Stimulated activated memory B cell treated with anti-CD40 and anti-IgM and Interleukin-4, amounts not matched to agents 10 μg/mL and 1 μg/mL and 100 μg/mL, for 72 hours (primary cell): ENCODE results near the gene AZIN2.

Experiments
- ATAC-seq: fragments of 150-1000 bp; cut with Tn5 transposase; 2 replicates; pipeline ENCODE4 v1.10.0; 2021
- H3K27ac Mint-ChIP-seq: one replicate; pipeline ENCODE4 v1.8.0; 2022; ENCODE audit warnings: mild to moderate bottlenecking, mixed read lengths
- H3K27me3 Mint-ChIP-seq: one replicate; pipeline ENCODE4 v1.8.0; 2022; ENCODE audit warnings: mixed read lengths
- H3K36me3 Mint-ChIP-seq: one replicate; pipeline ENCODE4 v1.8.0; 2022; ENCODE audit warnings: mixed read lengths
- H3K4me1 Mint-ChIP-seq: one replicate; pipeline ENCODE4 v1.8.0; 2022; ENCODE audit warnings: mixed read lengths
- H3K4me3 Mint-ChIP-seq: one replicate; pipeline ENCODE4 v1.8.0; 2022; ENCODE audit warnings: mild to moderate bottlenecking, moderate library complexity, mixed read lengths
- H3K9me3 Mint-ChIP-seq: one replicate; pipeline ENCODE4 v1.8.0; 2022; ENCODE audit warnings: mixed read lengths

The AZIN2 gene

DNA sequence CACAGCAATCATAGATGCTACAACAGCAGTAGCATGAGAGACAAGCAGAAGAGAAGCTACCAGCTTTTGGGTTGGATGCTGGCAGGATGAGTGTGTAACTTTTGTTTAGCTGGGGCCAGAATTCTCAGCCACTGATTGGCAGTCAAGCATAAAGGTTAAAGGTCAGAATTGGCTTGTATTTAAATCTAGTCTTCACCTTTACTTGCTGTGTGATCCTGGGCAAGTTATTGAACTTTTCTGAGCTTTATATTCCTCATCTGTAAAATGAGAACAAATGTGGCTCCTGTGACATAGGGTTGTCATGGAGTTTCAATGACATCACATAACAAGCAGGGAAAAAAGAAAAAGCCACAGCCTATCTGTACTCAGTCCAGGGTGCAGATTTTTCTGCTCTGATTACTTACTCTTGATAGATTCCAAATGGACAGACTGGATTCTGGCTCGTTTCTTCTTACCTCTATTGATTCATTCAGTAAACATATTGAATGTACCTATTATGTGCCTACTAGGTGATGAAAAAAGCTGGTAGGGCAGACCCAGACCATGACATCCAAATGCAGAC is 2.8 kb upstream of the AZIN2 start:
- no peaks in the 10 kb centered on the region for H3K9me3 Mint-ChIP-seq
- peaks cover 17% of the 10 kb centered on the region for H3K4me1 Mint-ChIP-seq
- H3K4me3 Mint-ChIP-seq, result no peak overlapping the region
- no peak for ATAC-seq
- no peak overlapping the region for H3K27ac Mint-ChIP-seq
- H3K36me3 Mint-ChIP-seq, result no peaks in the 10 kb centered on the region
- H3K27me3 Mint-ChIP-seq, result peaks cover 7% of the 10 kb centered on the region

DNA sequence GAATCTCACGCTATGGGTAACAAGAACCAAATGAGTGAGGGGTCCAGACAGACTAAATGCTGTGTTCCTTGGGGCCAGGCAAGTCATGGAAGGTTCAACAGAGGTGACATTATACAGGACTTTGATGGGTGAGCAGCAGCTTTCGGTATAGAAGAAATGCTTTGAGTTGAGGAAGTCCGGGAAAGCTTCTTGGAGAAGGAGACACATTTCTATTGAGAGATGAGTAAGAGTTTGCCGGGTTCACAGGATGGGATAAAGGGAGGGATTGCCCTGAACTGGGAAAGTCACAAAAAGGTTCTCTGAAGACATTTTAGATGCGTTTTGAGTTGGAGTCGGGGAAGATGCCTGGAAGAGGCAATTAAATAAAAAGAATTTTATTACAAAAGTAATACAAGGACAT is 580 bp upstream of the AZIN2 start:
- Mint-ChIP-seq H3K27ac (peak overlapping the region; percentile 10), H3K27me3 (peaks cover 7% of the 10 kb centered on the region), H3K9me3 (no peaks in the 10 kb centered on the region), H3K4me1 (peaks cover 17% of the 10 kb centered on the region), H3K36me3 (no peaks in the 10 kb centered on the region), H3K4me3 (peak overlapping the region; percentile 80)
- ATAC-seq, result no peak

DNA sequence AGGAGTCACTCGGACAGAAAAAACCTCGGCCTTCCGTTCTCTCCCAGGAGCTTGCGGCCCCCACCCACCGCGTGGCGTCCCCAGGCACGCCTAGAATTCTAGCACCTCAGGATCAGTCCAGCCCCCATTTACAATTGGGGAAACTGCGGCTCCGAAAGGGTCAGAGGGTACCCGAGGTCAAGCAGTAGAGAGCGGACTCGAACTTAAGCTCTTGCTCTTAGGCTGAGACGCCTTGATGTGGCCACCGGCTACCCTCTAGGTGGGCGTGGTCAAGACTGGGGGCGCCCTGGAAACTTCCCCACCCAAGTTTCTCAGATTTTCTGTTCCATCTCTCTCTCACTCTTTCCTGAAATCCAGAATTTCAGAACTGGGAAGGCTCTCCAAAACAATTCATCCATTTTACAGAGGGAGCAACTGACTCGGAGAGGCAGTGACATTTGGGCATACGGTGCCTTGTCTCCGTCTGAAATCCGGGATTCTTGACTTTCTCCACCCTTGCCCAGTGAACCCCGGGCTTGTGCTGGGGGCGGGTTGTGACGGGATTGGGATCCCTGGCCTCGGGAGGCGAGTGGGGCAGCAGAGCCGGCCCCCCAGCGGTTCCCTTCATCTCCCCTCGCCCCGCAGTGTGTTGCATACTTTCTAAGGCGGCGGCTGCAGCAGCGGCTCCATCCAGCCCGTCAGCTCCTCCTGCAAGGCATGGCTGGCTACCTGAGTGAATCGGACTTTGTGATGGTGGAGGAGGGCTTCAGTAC is 777 bp downstream of the AZIN2 start:
- Mint-ChIP-seq H3K9me3 (no peaks in the 10 kb centered on the region), H3K36me3 (no peaks in the 10 kb centered on the region), H3K4me3 (peak overlapping the region; percentile 80), H3K27me3 (peaks cover 7% of the 10 kb centered on the region), H3K27ac (no peak overlapping the region), H3K4me1 (peaks cover 21% of the 10 kb centered on the region)
- ATAC-seq, result no peak

- H3K9me3 Mint-ChIP-seq, result no peaks in the 10 kb centered on the region
- H3K27ac Mint-ChIP-seq, result no peak overlapping the region
- H3K4me3 Mint-ChIP-seq, result peak overlapping the region; percentile 14
- peaks cover 26% of the 10 kb centered on the region for H3K4me1 Mint-ChIP-seq
- no peaks in the 10 kb centered on the region for H3K36me3 Mint-ChIP-seq
- ATAC-seq, result no peak
- peaks cover 7% of the 10 kb centered on the region for H3K27me3 Mint-ChIP-seq
Observed at GRCh38 chr1:33082575-33083108, 1.7 kb downstream of the AZIN2 start.

DNA sequence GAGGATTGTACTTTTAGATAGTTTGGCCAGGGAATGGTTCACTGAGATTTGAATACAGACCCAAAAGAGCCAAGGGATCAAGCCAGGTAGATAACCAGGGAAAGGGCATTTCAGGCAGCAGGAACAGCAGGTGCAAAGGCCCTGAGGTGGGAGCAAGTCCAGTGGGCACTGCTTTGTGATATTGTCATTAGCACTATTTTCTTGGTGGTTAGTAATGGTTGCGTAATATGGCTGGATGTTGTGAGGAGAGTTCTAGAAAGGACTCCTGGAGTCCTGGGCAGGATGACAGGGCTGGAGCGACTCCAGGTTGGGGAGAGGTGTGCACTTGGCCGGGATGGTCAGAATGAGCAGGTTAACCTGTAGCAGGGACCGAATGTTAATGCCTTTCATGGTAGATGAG is 4.4 kb downstream of the AZIN2 start:
- H3K27me3 Mint-ChIP-seq, result peaks cover 7% of the 10 kb centered on the region
- H3K9me3 Mint-ChIP-seq, result no peaks in the 10 kb centered on the region
- no peak for ATAC-seq
- no peak overlapping the region for H3K4me3 Mint-ChIP-seq
- H3K4me1 Mint-ChIP-seq, result peaks cover 38% of the 10 kb centered on the region
- H3K36me3 Mint-ChIP-seq, result no peaks in the 10 kb centered on the region
- H3K27ac Mint-ChIP-seq, result no peak overlapping the region

GRCh38 chr1:33086384-33086850 is 5.5 kb downstream of the AZIN2 start:
- Mint-ChIP-seq H3K9me3 (no peaks in the 10 kb centered on the region), H3K4me3 (no peak overlapping the region), H3K4me1 (peaks cover 31% of the 10 kb centered on the region), H3K27me3 (peaks cover 7% of the 10 kb centered on the region), H3K36me3 (no peaks in the 10 kb centered on the region), H3K27ac (no peak overlapping the region)
- peak; percentile 45 for ATAC-seq

DNA sequence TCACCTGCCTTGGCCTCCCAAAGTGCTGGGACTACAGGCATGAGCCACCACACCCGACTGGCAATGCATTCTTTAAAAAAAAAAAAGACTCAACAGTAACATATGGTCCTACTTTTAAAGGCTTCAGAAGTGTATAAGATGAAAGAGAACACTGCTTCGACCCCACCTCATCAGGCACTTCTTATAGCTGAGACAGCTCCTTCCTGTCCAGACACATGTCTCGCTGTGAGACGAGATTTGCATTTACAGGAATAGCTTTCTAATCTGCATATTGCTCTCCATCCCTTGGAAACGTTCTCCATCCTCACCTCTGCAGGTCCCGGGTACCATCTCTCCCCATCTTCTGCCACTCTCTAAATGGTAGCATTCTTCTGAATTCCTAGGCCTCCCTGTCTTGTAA is 6.7 kb downstream of the AZIN2 start:
- Mint-ChIP-seq H3K27me3 (no peaks in the 10 kb centered on the region), H3K4me1 (peaks cover 23% of the 10 kb centered on the region), H3K36me3 (no peaks in the 10 kb centered on the region), H3K4me3 (no peak overlapping the region), H3K27ac (peak overlapping the region; percentile 57), H3K9me3 (no peaks in the 10 kb centered on the region)
- no peak for ATAC-seq

DNA sequence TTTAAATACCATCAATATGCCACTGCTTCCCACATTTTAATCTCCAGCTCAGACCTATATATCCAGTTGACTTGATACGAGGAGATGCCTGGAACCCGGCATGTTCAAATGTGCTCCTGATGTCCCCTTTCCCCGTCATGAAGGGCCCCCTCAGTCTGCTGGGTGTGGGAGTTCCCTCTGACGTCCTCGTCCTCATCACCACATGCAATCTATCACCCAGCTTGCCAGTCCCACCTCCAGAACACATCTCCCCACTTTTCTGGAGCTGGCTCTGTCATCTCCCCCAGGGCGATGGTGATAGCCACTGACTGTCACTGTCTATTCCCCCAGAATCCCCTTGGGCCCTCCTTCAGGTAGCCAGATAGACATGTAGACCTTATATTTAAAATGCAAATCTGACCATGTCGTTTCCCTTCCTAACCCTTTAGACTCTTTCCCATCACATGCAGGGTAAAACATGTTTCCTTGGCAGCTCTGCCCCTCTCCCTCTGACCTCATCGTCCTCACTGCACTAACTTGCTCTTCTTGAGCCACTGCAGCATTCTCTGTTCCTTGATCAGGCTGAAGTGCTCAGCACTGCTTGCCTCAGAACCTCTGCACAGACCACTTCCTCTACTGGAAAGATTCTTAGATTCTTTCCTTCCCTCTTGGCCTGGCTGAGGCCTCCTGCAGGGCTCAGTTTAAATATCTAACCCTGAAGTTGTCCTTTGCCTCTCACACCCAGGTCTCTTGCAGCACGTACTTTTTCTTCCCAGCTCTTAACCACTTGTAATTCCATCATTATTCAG is 7.4 kb downstream of the AZIN2 start:
- peak; percentile 87 for ATAC-seq
- peaks cover 23% of the 10 kb centered on the region for H3K4me1 Mint-ChIP-seq

DNA sequence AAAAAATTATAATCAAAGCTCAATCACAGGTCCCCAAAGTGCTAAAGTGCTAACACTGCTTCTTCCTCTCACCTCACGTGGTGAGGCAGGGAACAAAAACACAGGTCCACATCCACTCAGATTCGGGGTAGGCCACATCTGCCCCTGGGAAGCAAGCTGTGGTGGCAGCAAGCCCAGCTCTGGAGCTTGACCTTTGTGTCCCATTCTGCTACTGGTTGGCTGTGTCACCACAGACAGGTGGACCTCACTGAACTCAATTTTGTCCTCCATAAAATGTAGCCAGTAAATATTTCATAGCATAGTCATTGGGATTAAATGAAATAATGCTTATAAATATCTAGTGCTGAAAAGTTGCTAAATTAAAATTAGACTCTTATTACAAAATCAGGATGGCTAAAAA is 8.5 kb downstream of the AZIN2 start:
- H3K27ac Mint-ChIP-seq, result no peak overlapping the region
- no peak overlapping the region for H3K4me3 Mint-ChIP-seq
- no peaks in the 10 kb centered on the region for H3K36me3 Mint-ChIP-seq
- no peak for ATAC-seq
- H3K4me1 Mint-ChIP-seq, result peaks cover 23% of the 10 kb centered on the region
- no peaks in the 10 kb centered on the region for H3K27me3 Mint-ChIP-seq
- no peaks in the 10 kb centered on the region for H3K9me3 Mint-ChIP-seq

More for the DNA sequence above, 7.4 kb downstream of the AZIN2 start:
- H3K36me3 Mint-ChIP-seq, result no peaks in the 10 kb centered on the region
- peak overlapping the region; percentile 57 for H3K27ac Mint-ChIP-seq
- no peaks in the 10 kb centered on the region for H3K9me3 Mint-ChIP-seq
- H3K27me3 Mint-ChIP-seq, result no peaks in the 10 kb centered on the region
- H3K4me3 Mint-ChIP-seq, result peak overlapping the region; percentile 4

DNA sequence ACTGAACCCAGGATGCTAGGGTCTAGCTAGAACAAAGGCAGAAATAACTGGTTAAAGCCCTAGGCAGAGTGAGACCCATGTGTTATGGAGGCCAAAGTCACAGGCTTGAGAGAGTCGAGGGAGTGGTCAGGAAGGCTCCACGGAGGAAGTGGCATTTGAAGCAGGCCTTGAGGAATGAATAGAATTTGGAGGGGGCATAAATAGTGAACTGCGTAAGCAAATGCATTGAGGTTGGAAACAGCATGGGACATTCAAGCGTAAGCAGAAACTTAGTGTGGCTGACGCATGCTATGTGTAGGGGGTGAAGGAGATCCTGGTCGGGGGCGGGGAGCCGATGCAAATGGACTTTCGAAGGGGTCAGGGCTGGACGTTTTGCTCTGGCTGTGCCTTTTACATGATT is 11.5 kb downstream of the AZIN2 start:
- no peak for ATAC-seq
- H3K4me1 Mint-ChIP-seq, result peaks cover 16% of the 10 kb centered on the region
- no peak overlapping the region for H3K27ac Mint-ChIP-seq

DNA sequence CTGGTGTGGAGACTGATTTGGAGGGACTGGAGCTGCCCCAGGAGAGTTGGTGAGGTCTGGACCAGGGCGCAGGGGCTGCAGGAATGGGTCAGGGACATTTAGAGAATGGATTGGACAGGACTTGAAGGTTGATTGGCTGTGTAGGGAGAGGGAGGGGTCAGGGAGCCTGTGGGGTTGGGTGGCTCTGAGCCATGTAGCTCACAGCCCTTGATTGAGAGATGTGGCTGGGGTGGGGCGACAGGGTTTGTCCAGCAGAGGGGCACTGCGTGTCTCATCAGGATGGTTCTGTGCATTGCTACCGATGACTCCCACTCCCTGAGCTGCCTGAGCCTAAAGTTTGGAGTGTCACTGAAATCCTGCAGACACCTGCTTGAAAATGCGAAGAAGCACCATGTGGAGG is 12.1 kb downstream of the AZIN2 start:
- no peaks in the 10 kb centered on the region for H3K27me3 Mint-ChIP-seq
- H3K36me3 Mint-ChIP-seq, result no peaks in the 10 kb centered on the region
- no peak for ATAC-seq
- no peak overlapping the region for H3K4me3 Mint-ChIP-seq
- H3K4me1 Mint-ChIP-seq, result peaks cover 11% of the 10 kb centered on the region
- no peaks in the 10 kb centered on the region for H3K9me3 Mint-ChIP-seq
- H3K27ac Mint-ChIP-seq, result no peak overlapping the region

More for the DNA sequence above, 11.5 kb downstream of the AZIN2 start:
- Mint-ChIP-seq H3K9me3 (no peaks in the 10 kb centered on the region), H3K27me3 (no peaks in the 10 kb centered on the region), H3K36me3 (no peaks in the 10 kb centered on the region), H3K4me3 (no peak overlapping the region)

DNA sequence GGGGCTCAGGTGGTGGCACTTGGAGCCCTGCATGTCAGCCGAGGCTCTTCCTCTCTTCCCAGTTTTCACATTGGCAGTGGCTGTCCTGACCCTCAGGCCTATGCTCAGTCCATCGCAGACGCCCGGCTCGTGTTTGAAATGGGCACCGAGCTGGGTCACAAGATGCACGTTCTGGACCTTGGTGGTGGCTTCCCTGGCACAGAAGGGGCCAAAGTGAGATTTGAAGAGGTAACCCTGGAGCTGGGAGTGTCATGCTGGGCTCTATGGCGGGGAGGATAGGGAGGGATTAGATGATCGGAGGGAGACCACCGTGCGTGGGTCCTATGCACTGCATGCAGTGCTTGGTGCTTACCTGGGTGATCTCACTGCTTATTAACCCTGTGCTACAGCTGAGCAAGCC is 13.5 kb downstream of the AZIN2 start:
- H3K9me3 Mint-ChIP-seq, result no peaks in the 10 kb centered on the region
- H3K4me3 Mint-ChIP-seq, result no peak overlapping the region
- ATAC-seq, result no peak
- H3K36me3 Mint-ChIP-seq, result no peaks in the 10 kb centered on the region
- no peaks in the 10 kb centered on the region for H3K27me3 Mint-ChIP-seq
- H3K4me1 Mint-ChIP-seq, result peaks cover 7% of the 10 kb centered on the region
- H3K27ac Mint-ChIP-seq, result no peak overlapping the region

DNA sequence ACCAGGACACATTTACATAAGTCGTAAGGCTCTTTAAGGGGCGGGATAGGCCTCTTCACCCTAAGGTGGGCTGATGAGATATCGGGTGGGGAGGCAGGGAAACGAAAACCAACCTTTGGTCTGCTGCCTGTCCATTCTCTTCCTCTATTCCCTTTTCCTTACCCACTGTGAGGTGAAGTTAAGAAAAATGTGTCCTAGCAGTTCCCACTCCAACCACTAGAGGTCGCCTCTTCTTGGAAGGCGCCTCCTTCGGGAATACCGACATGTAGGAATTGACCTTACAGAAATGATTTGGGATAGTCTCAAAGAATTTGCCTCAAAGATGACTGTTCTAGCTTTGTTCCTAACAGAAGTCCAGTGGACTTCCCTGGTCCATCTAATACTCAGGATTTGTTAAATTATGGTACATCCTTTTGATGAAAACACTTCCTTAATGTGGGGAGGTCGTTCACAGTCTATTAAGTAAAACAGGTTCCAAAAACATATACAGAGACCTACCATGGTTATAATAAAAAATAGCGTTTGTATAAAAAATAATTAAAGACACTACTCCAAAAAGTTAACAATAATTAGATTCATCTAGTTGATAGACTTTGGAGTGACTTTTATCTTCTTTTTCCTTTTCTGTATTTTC is 14.1 kb downstream of the AZIN2 start:
- ATAC-seq, result no peak
- H3K27ac Mint-ChIP-seq, result no peak overlapping the region
- H3K4me1 Mint-ChIP-seq, result peaks cover 11% of the 10 kb centered on the region
- no peaks in the 10 kb centered on the region for H3K9me3 Mint-ChIP-seq
- H3K27me3 Mint-ChIP-seq, result no peaks in the 10 kb centered on the region
- no peaks in the 10 kb centered on the region for H3K36me3 Mint-ChIP-seq
- H3K4me3 Mint-ChIP-seq, result no peak overlapping the region

DNA sequence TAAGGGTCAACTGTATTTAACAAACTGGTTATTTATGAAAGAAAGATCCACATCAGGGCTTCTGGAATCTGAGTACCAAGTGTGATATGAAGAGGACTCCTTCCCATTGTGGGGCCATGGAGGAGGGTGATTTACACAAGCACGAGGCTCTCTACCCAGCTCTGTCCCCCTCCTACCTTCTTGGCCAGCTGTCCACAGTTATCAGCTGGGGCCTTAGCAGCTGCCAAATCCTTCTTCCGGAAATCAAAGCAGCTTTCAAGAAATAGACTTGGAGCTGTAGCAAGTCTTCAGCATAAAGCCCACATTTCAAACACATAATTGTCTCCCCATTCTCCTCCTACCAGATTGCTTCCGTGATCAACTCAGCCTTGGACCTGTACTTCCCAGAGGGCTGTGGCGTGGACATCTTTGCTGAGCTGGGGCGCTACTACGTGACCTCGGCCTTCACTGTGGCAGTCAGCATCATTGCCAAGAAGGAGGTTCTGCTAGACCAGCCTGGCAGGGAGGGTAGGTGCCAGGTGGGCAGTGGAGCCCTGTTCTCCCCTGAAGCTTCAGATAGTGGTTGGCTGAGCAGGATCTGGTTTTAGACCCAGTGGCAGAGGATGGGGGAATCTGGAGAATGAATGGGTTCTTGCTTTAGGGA is 15.5 kb downstream of the AZIN2 start:
- no peak overlapping the region for H3K27ac Mint-ChIP-seq
- peaks cover 11% of the 10 kb centered on the region for H3K4me1 Mint-ChIP-seq
- H3K27me3 Mint-ChIP-seq, result no peaks in the 10 kb centered on the region
- ATAC-seq, result no peak
- no peaks in the 10 kb centered on the region for H3K9me3 Mint-ChIP-seq
- H3K36me3 Mint-ChIP-seq, result no peaks in the 10 kb centered on the region
- H3K4me3 Mint-ChIP-seq, result no peak overlapping the region
